Stomach (tissue), 9 donors: ENCODE results near the gene SLC23A3. TPM values are rescaled to one million over a fixed set of nuclear protein-coding genes. Genes with fewer than 3 reads are reported as not detected.

Source experiments
- DNase-seq, 2 donors: peaks; one replicate each; pipeline versions ENCODE4 v3.0.0 to v3.0.0-alpha.2; 2013 to 2019
- H3K27ac ChIP-seq, 5 donors: fragments of 200-600 bp in 4 of 5; sonication (generic) in 4 of 5; one replicate each; pipeline ENCODE4 v1.5.1; 2013 to 2019; ENCODE audit warnings: mild to moderate bottlenecking in 1 of 5, moderate library complexity in 1 of 5
- H3K27me3 ChIP-seq, 3 donors: fragments of 200-600 bp; sonication (generic); one replicate each; pipeline ENCODE4 v1.5.1; 2017 to 2019; ENCODE audit warnings: mixed run types in 1 of 3
- H3K36me3 ChIP-seq, 4 donors: fragments of 200-600 bp; sonication (generic); 1 replicate in 3 of 4; 2 replicates in 1 of 4; pipeline ENCODE4 v1.5.1; 2016 to 2019
- H3K4me1 ChIP-seq, 4 donors: fragments of 200-600 bp; sonication (generic); one replicate each; pipeline ENCODE4 v1.5.1; 2016 to 2019
- H3K4me3 ChIP-seq, 4 donors: fragments of 200-600 bp; sonication (generic) in 3 of 4; one replicate each; pipeline ENCODE4 v1.5.1; 2016 to 2019; ENCODE audit warnings: mild to moderate bottlenecking in 1 of 4
- H3K9me3 ChIP-seq, 4 donors: fragments of 200-600 bp; sonication (generic); one replicate each; pipeline ENCODE4 v1.5.1; 2016 to 2019
- CTCF ChIP-seq, 7 experiments: fragments of 450-650 bp in 4 of 7; fragments of 200-600 bp in 3 of 7; sonication (generic) in 3 of 7; IDR thresholded peaks; one replicate each; pipeline ENCODE4 v1.5.1; 2016 to 2019; ENCODE audit warnings: antibody characterized with exemption in 7 of 7, control low read depth in 2 of 7, mild to moderate bottlenecking in 1 of 7
- EP300 ChIP-seq: sonication (generic); formaldehyde crosslinking; IDR thresholded peaks from one replicate; pipeline ENCODE4 v1.6.1; 2017; ENCODE audit warnings: antibody characterized with exemption
- POLR2A ChIP-seq, 4 donors: fragments of 450-650 bp; IDR thresholded peaks; one replicate each; pipeline ENCODE4 v1.6.1; 2016; ENCODE audit warnings: antibody characterized with exemption in 4 of 4, control low read depth in 2 of 4, mild to moderate bottlenecking in 1 of 4, moderate library complexity in 1 of 4
- POLR2AphosphoS5 ChIP-seq, 3 donors: sonication (generic); formaldehyde crosslinking; IDR thresholded peaks; one replicate each; pipeline ENCODE4 v1.6.1; 2016; ENCODE audit warnings: antibody characterized with exemption in 3 of 3
- WGBS, 5 donors: extraction: QIAGEN DNeasy Blood & Tissue Kit in 3 of 5; methylation state at CpG; one replicate each; pipeline versions ENCODE4 v1.1.5 to v1.1.7; 2013 to 2018; 5-methylcytosine and 5-hydroxymethylcytosine counted together
- intact Hi-C: fragments of 100-400 bp; cut with DNase I; formaldehyde crosslinking; loops from one replicate; pipeline ENCODE4 v1.15.1; 2023; ENCODE audit warnings: low total_unique reads
- polyA plus RNA-seq, 3 donors: library from polyadenylated mRNA; stranded (reverse); fragments of 200-250 nt; gene quantifications; one replicate each; pipeline ENCODE4 v1.2.3, GENCODE V29; 2013
- total RNA-seq, 5 donors: library from RNA; depleted of rRNA; stranded (reverse); fragments of >200 nt; gene quantifications; one replicate each; pipeline versions ENCODE4 v1.1.0 to v1.2.3, GENCODE V29; 2014 to 2016
- donor health status: healthy with polysubstance abuse.
- donor health status: Bipolar disorder and iron deficiency.
- donor health status: healthy.

The SLC23A3 gene
- total and polyA plus RNA-seq, 8 donors, result 0.45 to 4.1 (median 0.92) TPM; not detected in 1

GRCh38 chr2:219142329-219142728, 27.5 kb downstream of the SLC23A3 start:
- no peaks in the 10 kb centered on the region for H3K27me3 ChIP-seq
- H3K4me1 ChIP-seq, result no peaks in the 10 kb centered on the region
- 80 to 94% (median 86%) methylated on average over 5 to 6 of the region's 6 CpGs for WGBS, 5 donors
- H3K4me3 ChIP-seq, result no peak overlapping the region
- TF ChIP-seq CTCF (IDR thresholded peaks at IDR 0.05) (no peak), POLR2A (IDR thresholded peaks at IDR 0.05) (no peak), EP300 (no peak), POLR2AphosphoS5 (IDR thresholded peaks at IDR 0.05) (no peak)
- no peak for DNase-seq
- H3K9me3 ChIP-seq, result no peaks in the 10 kb centered on the region
- intact Hi-C loops, result no loop called here
- H3K27ac ChIP-seq, result no peak overlapping the region
- peaks cover 29 to 98% (median 89%) of the 10 kb centered on the region in 4 donors for H3K36me3 ChIP-seq

- H3K9me3 ChIP-seq, result no peaks in the 10 kb centered on the region
- WGBS, 5 donors, result 80 to 97% (median 93%) methylated on average over 3 of the region's 3 CpGs
- intact Hi-C loops, result no loop called here
- H3K27ac ChIP-seq, result no peak overlapping the region
- H3K36me3 ChIP-seq, result peaks cover 23 to 87% (median 73%) of the 10 kb centered on the region in 4 donors
- no peak for DNase-seq
- TF ChIP-seq POLR2AphosphoS5 (IDR thresholded peaks at IDR 0.05) (no peak), EP300 (no peak), CTCF (IDR thresholded peaks at IDR 0.05) (no peak), POLR2A (IDR thresholded peaks at IDR 0.05) (no peak)
- H3K4me3 ChIP-seq, result no peak overlapping the region
- H3K27me3 ChIP-seq, result no peaks in the 10 kb centered on the region
- H3K4me1 ChIP-seq, result no peaks in the 10 kb centered on the region
Observed at GRCh38 chr2:219140722-219141121, 29.1 kb downstream of the SLC23A3 start.

GRCh38 chr2:219133976-219134375, 35.9 kb downstream of the SLC23A3 start:
- intact Hi-C loops, result no loop called here
- no peak for TF ChIP-seq CTCF (IDR thresholded peaks at IDR 0.05)
- no peak for TF ChIP-seq EP300
- TF ChIP-seq POLR2A (IDR thresholded peaks at IDR 0.05), result no peak
- no peak for TF ChIP-seq POLR2AphosphoS5 (IDR thresholded peaks at IDR 0.05)
- no peaks in the 10 kb centered on the region for H3K9me3 ChIP-seq
- whole genome bisulfite sequencing, 5 donors, result 75 to 87% (median 76%) methylated on average over 4 of the region's 4 CpGs
- no peak overlapping the region for H3K27ac ChIP-seq
- peaks cover 0 to 7% (median 0%) of the 10 kb centered on the region in 4 donors for H3K4me1 ChIP-seq
- no peak overlapping the region for H3K4me3 ChIP-seq
- no peaks in the 10 kb centered on the region for H3K27me3 ChIP-seq
- peaks cover 0 to 20% (median 10%) of the 10 kb centered on the region in 4 donors for H3K36me3 ChIP-seq
- DNase-seq, result no peak

- no peak for TF ChIP-seq POLR2A (IDR thresholded peaks at IDR 0.05)
- TF ChIP-seq POLR2AphosphoS5 (IDR thresholded peaks at IDR 0.05), result no peak
- no peak for TF ChIP-seq EP300
- no peak for TF ChIP-seq CTCF (IDR thresholded peaks at IDR 0.05)
- no peaks in the 10 kb centered on the region for H3K27me3 ChIP-seq
- intact Hi-C loops, result no loop called here
- H3K4me1 ChIP-seq, result peaks cover 6 to 23% (median 17%) of the 10 kb centered on the region in 4 donors
- H3K4me3 ChIP-seq, result no peak overlapping the region
- no peak for DNase-seq
- WGBS, 5 donors, result 60 to 78% (median 65%) methylated on average over 4 of the region's 4 CpGs
- no peaks in the 10 kb centered on the region for H3K9me3 ChIP-seq
- no peak overlapping the region for H3K27ac ChIP-seq
- peaks cover 0 to 7% (median 3%) of the 10 kb centered on the region in 4 donors for H3K36me3 ChIP-seq
Observed at GRCh38 chr2:219131744-219132143, 38.1 kb downstream of the SLC23A3 start.
